GM23338 (cell line): ENCODE measurements around the gene VEPH1.

Experiments used
- CTCF ChIP-seq, 2 experiments: fragments of 200-600 bp in 1 of 2; sonication (generic) in 1 of 2; conservative IDR thresholded peaks; 2 replicates each; pipeline versions ENCODE4 v1.5.1 to v1.6.1; 2016 to 2017; ENCODE audit warnings: antibody characterized with exemption in 2 of 2, low read depth in 2 of 2, mild to moderate bottlenecking in 2 of 2, moderate library complexity in 1 of 2
- EZH2 ChIP-seq: fragments of 200-600 bp; sonication (generic); IDR thresholded peaks from one replicate; pipeline ENCODE4 v1.8.0; 2017; ENCODE audit warnings: antibody characterized with exemption, mild to moderate bottlenecking, low read depth; ENCODE audit not compliant: unreplicated experiment
- EZH2phosphoT487 ChIP-seq: fragments of 200-600 bp; sonication (generic); IDR thresholded peaks from one replicate; pipeline ENCODE4 v1.8.1; 2018; ENCODE audit warnings: antibody characterized with exemption; ENCODE audit not compliant: unreplicated experiment
- JUNB ChIP-seq: IDR thresholded peaks from one replicate; pipeline ENCODE4 v1.6.1; 2016; ENCODE audit warnings: antibody characterized with exemption; ENCODE audit not compliant: unreplicated experiment
- POLR2AphosphoS5 ChIP-seq: IDR thresholded peaks from 2 replicates; pipeline ENCODE4 v1.6.1; 2016; ENCODE audit warnings: antibody characterized with exemption, low read depth
- STAT1 ChIP-seq: IDR thresholded peaks from one replicate; pipeline ENCODE4 v1.6.1; 2016; ENCODE audit warnings: antibody characterized with exemption; ENCODE audit not compliant: unreplicated experiment

GRCh38 chr3:157494581-157495281 is 8.5 kb downstream of the VEPH1 start:
- no peak for TF ChIP-seq STAT1
- no peak for TF ChIP-seq CTCF (conservative IDR thresholded peaks at IDR 0.05; ENCODE audit: low read depth in 2 of 2)
- no peak for TF ChIP-seq POLR2AphosphoS5
- TF ChIP-seq EZH2, result no peak
- TF ChIP-seq JUNB, result no peak
- no peak for TF ChIP-seq EZH2phosphoT487
